Prostate gland (tissue), 2 donors: ENCODE data around the gene ZMYM2. TPM values are rescaled to one million over a fixed set of nuclear protein-coding genes. Genes with fewer than 3 reads are reported as not detected.

Experiments
- DNase-seq: peaks from one replicate; pipeline ENCODE4 v3.0.0-alpha.2; 2019; ENCODE audit warnings: low spot score
- H3K27ac ChIP-seq, 2 donors: fragments of 200-600 bp; sonication (generic); 2 replicates each; pipeline ENCODE4 v1.5.1; 2017 to 2019
- H3K27me3 ChIP-seq: fragments of 200-600 bp; sonication (generic); replicated peaks from 2 replicates; pipeline ENCODE4 v1.5.1; 2019; ENCODE audit not compliant: insufficient read depth
- H3K36me3 ChIP-seq, 2 donors: fragments of 200-600 bp; sonication (generic); 1 replicate in 1 of 2; 2 replicates in 1 of 2; pipeline versions ENCODE4 v1.5.1 to v1.8.1; 2017 to 2019
- H3K4me1 ChIP-seq: fragments of 200-600 bp; sonication (generic); replicated peaks from 2 replicates; pipeline ENCODE4 v1.5.1; 2019
- H3K4me3 ChIP-seq, 2 donors: fragments of 200-600 bp; sonication (generic); 2 replicates each; pipeline ENCODE4 v1.5.1; 2017 to 2019
- H3K9me3 ChIP-seq: fragments of 200-600 bp; sonication (generic); 2 replicates; pipeline ENCODE4 v1.5.1; 2017
- CTCF ChIP-seq, 4 experiments: fragments of 200-600 bp in 2 of 4; fragments of 450-650 bp in 2 of 4; sonication (generic) in 2 of 4; IDR thresholded peaks; 1 replicate in 3 of 4; 2 replicates in 1 of 4; pipeline ENCODE4 v1.5.1; 2016 to 2019; ENCODE audit warnings: antibody characterized with exemption in 4 of 4, mild to moderate bottlenecking in 2 of 4, moderate library complexity in 2 of 4
- POLR2A ChIP-seq: fragments of 450-650 bp; IDR thresholded peaks from one replicate; pipeline ENCODE4 v1.6.1; 2016; ENCODE audit warnings: antibody characterized with exemption, mild to moderate bottlenecking
- POLR2AphosphoS5 ChIP-seq: sonication (generic); formaldehyde crosslinking; IDR thresholded peaks from one replicate; pipeline ENCODE4 v1.6.1; 2017; ENCODE audit warnings: antibody characterized with exemption
- WGBS: methylation state at CpG from one replicate; pipeline ENCODE4 v1.1.5; 2018; 5-methylcytosine and 5-hydroxymethylcytosine counted together
- intact Hi-C: fragments of 100-400 bp; cut with DNase I; formaldehyde crosslinking; loops from one replicate; pipeline ENCODE4 v1.14.2; 2022
- total RNA-seq, 2 donors: library from RNA; depleted of rRNA; stranded (reverse); fragments of >200 nt; gene quantifications; one replicate each; pipeline ENCODE4 v1.1.0, GENCODE V29; 2016

The ZMYM2 gene
- total RNA-seq, 2 donors from 2014 or later = 70.7 to 95.6 TPM

- H3K27ac ChIP-seq = no peak overlapping the region
- TF ChIP-seq CTCF (IDR thresholded peaks at IDR 0.05) (no peak), POLR2AphosphoS5 (no peak), POLR2A (no peak)
- H3K36me3 ChIP-seq = peaks cover 0 to 3% of the 10 kb centered on the region in 2 donors
Measured at GRCh38 chr13:20019043-20019442, 60.5 kb downstream of the ZMYM2 start.

GRCh38 chr13:20024702-20025101 lies 66.2 kb downstream of the ZMYM2 start:
- H3K27ac ChIP-seq = no peak overlapping the region
- H3K27me3 ChIP-seq = no peaks in the 10 kb centered on the region
- intact Hi-C loops = no loop called here
- H3K4me3 ChIP-seq = no peak overlapping the region
- peaks cover 0 to 3% of the 10 kb centered on the region in 2 donors for H3K36me3 ChIP-seq
- no peaks in the 10 kb centered on the region for H3K9me3 ChIP-seq
- no peak for DNase-seq
- WGBS = 83% methylated on average over 2 of the region's 2 CpGs
- H3K4me1 ChIP-seq = no peaks in the 10 kb centered on the region
- no peak for TF ChIP-seq CTCF (IDR thresholded peaks at IDR 0.05)
- TF ChIP-seq POLR2AphosphoS5 = no peak
- no peak for TF ChIP-seq POLR2A

More at GRCh38 chr13:20019043-20019442, 60.5 kb downstream of the ZMYM2 start:
- intact Hi-C loops = no loop called here
- no peaks in the 10 kb centered on the region for H3K27me3 ChIP-seq
- WGBS = 100% methylated on average over 2 of the region's 2 CpGs
- H3K4me1 ChIP-seq = no peaks in the 10 kb centered on the region
- no peak for DNase-seq
- H3K4me3 ChIP-seq = no peak overlapping the region
- H3K9me3 ChIP-seq = no peaks in the 10 kb centered on the region

GRCh38 chr13:20028953-20029352 lies 70.4 kb downstream of the ZMYM2 start:
- Histone ChIP-seq H3K36me3 (peaks cover 0 to 6% of the 10 kb centered on the region in 2 donors), H3K4me1 (no peaks in the 10 kb centered on the region), H3K27ac (no peak overlapping the region), H3K9me3 (no peaks in the 10 kb centered on the region), H3K4me3 (no peak overlapping the region), H3K27me3 (no peaks in the 10 kb centered on the region)
- WGBS = 96% methylated on average over 4 of the region's 4 CpGs
- intact Hi-C loops = no loop called here
- no peak for TF ChIP-seq CTCF (IDR thresholded peaks at IDR 0.05)
- no peak for TF ChIP-seq POLR2AphosphoS5
- no peak for TF ChIP-seq POLR2A
- no peak for DNase-seq

- Histone ChIP-seq H3K27ac (no peak overlapping the region), H3K36me3 (peaks cover 0 to 6% of the 10 kb centered on the region in 2 donors), H3K4me3 (no peak overlapping the region), H3K4me1 (no peaks in the 10 kb centered on the region), H3K9me3 (no peaks in the 10 kb centered on the region), H3K27me3 (no peaks in the 10 kb centered on the region)
- intact Hi-C loops = no loop called here
- TF ChIP-seq POLR2AphosphoS5 (no peak), CTCF (IDR thresholded peaks at IDR 0.05) (no peak), POLR2A (no peak)
- no peak for DNase-seq
- WGBS = 95% methylated on average over 1 of the region's 1 CpG
Measured at GRCh38 chr13:20033486-20033885, 75.0 kb downstream of the ZMYM2 start.

- Histone ChIP-seq H3K9me3 (no peaks in the 10 kb centered on the region), H3K4me1 (no peaks in the 10 kb centered on the region), H3K36me3 (peaks cover 0 to 6% of the 10 kb centered on the region in 2 donors), H3K4me3 (no peak overlapping the region), H3K27ac (no peak overlapping the region), H3K27me3 (no peaks in the 10 kb centered on the region)
- intact Hi-C loops = no loop called here
- TF ChIP-seq CTCF (IDR thresholded peaks at IDR 0.05) (peak in 1 of 4 experiments; percentile 4), POLR2A (no peak)
- 77% methylated on average over 4 of the region's 4 CpGs for whole genome bisulfite sequencing
- DNase-seq = no peak
Measured at GRCh38 chr13:20035130-20035529, 76.6 kb downstream of the ZMYM2 start.
